GM23338 (cell line): ENCODE data around the gene TYMP. TPM values are rescaled to one million over a fixed set of nuclear protein-coding genes. Genes with fewer than 3 reads are reported as not detected.

Experiments
- CTCF ChIP-seq, 2 experiments: fragments of 200-600 bp in 1 of 2; sonication (generic) in 1 of 2; conservative IDR thresholded peaks; 2 replicates each; pipeline versions ENCODE4 v1.5.1 to v1.6.1; 2016 to 2017; ENCODE audit warnings: antibody characterized with exemption in 2 of 2, low read depth in 2 of 2, mild to moderate bottlenecking in 2 of 2, moderate library complexity in 1 of 2
- ETS1 ChIP-seq: IDR thresholded peaks from 2 replicates; pipeline ENCODE4 v1.6.1; 2016; ENCODE audit warnings: antibody characterized with exemption
- EZH2phosphoT487 ChIP-seq: fragments of 200-600 bp; sonication (generic); IDR thresholded peaks from one replicate; pipeline ENCODE4 v1.8.1; 2018; ENCODE audit warnings: antibody characterized with exemption; ENCODE audit not compliant: unreplicated experiment
- JUNB ChIP-seq: IDR thresholded peaks from one replicate; pipeline ENCODE4 v1.6.1; 2016; ENCODE audit warnings: antibody characterized with exemption; ENCODE audit not compliant: unreplicated experiment
- REST ChIP-seq: IDR thresholded peaks from one replicate; pipeline ENCODE4 v1.6.1; 2018; ENCODE audit warnings: antibody characterized with exemption; ENCODE audit not compliant: unreplicated experiment
- STAT1 ChIP-seq: IDR thresholded peaks from one replicate; pipeline ENCODE4 v1.6.1; 2016; ENCODE audit warnings: antibody characterized with exemption; ENCODE audit not compliant: unreplicated experiment
- polyA plus RNA-seq: library from polyadenylated mRNA; unstranded; fragments of >200 nt; fragmentation: Nextera tagmentation; extraction: Ambion mirVana; gene quantifications from 2 replicates; pipeline ENCODE4 v1.2.1, GENCODE V29; 2016
- total RNA-seq: library from RNA; depleted of rRNA; stranded (reverse); fragments of >200 nt; shearing (Covaris generic); gene quantifications from 2 replicates; pipeline ENCODE4 v1.2.3, GENCODE V29; 2014; rRNA removed

Gene TYMP
- total and polyA plus RNA-seq, 2 experiments from 2014 or later: 0.28 to 1.8 TPM

- TF ChIP-seq REST (no peak), ETS1 (no peak), STAT1 (no peak), JUNB (no peak), EZH2phosphoT487 (no peak), CTCF (conservative IDR thresholded peaks at IDR 0.05; ENCODE audit: low read depth in 2 of 2) (no peak)
Observed at GRCh38 chr22:50476868-50477267, 52.9 kb downstream of the TYMP start (continued).

Other genes with a start within 250 kb of the TYMP start
- gene PLXNB2, start 222.4 kb downstream of the TYMP start, total RNA-seq: 66.3 and 70.4 TPM in 2 replicates
- 29.1 and 33.0 TPM in 2 replicates for gene PLXNB2, start 222.4 kb downstream of the TYMP start, polyA plus RNA-seq
- gene DENND6B, start 203.0 kb downstream of the TYMP start, total RNA-seq: 1.3 TPM in 2 replicates
- 0.12 and 0.71 TPM in 2 replicates for gene DENND6B, start 203.0 kb downstream of the TYMP start, polyA plus RNA-seq
- 37.5 and 45.8 TPM in 2 replicates for gene PPP6R2, start 186.7 kb downstream of the TYMP start, total RNA-seq
- gene PPP6R2, start 186.7 kb downstream of the TYMP start, polyA plus RNA-seq: 11.9 and 13.4 TPM in 2 replicates
- gene SBF1, start 55.0 kb downstream of the TYMP start, total RNA-seq: 83.2 and 85.4 TPM in 2 replicates
- 23.3 and 26.5 TPM in 2 replicates for gene SBF1, start 55.0 kb downstream of the TYMP start, polyA plus RNA-seq
- gene ADM2, start 48.5 kb downstream of the TYMP start, total RNA-seq: 7.1 and 12.8 TPM in 2 replicates
- 3.3 and 3.5 TPM in 2 replicates for gene ADM2, start 48.5 kb downstream of the TYMP start, polyA plus RNA-seq
- 0.16 TPM in 1 of 2 replicates, not detected in the other for gene MIOX, start 43.2 kb downstream of the TYMP start, total RNA-seq
- gene MIOX, start 43.2 kb downstream of the TYMP start, polyA plus RNA-seq: not detected in 2 replicates
- gene LMF2, start 22.3 kb downstream of the TYMP start, total RNA-seq: 30.7 and 36.3 TPM in 2 replicates
- 14.6 and 15.6 TPM in 2 replicates for gene LMF2, start 22.3 kb downstream of the TYMP start, polyA plus RNA-seq
- 76.1 and 77.5 TPM in 2 replicates for gene NCAPH2, start 21.8 kb downstream of the TYMP start, total RNA-seq
- 52.2 and 60.7 TPM in 2 replicates for gene NCAPH2, start 21.8 kb downstream of the TYMP start, polyA plus RNA-seq
- 1.6 and 4.9 TPM in 2 replicates for gene SCO2, start 4.4 kb downstream of the TYMP start, total RNA-seq
- gene SCO2, start 4.4 kb downstream of the TYMP start, polyA plus RNA-seq: 1.1 and 2.6 TPM in 2 replicates
- 0.58 TPM in 1 of 2 replicates, not detected in the other for gene KLHDC7B, start 15.9 kb upstream of the TYMP start, total RNA-seq
- not detected in 2 replicates for gene KLHDC7B, start 15.9 kb upstream of the TYMP start, polyA plus RNA-seq
- not detected in 2 replicates for gene SYCE3, start 32.9 kb upstream of the TYMP start, total RNA-seq
- gene SYCE3, start 32.9 kb upstream of the TYMP start, polyA plus RNA-seq: not detected in 2 replicates
- gene CPT1B, start 48.4 kb upstream of the TYMP start, total RNA-seq: 5.5 and 14.4 TPM in 2 replicates
- gene CPT1B, start 48.4 kb upstream of the TYMP start, polyA plus RNA-seq: 5.6 and 6.4 TPM in 2 replicates
- gene CHKB, start 52.8 kb upstream of the TYMP start, total RNA-seq: 51.2 and 67.0 TPM in 2 replicates
- 61.6 and 63.7 TPM in 2 replicates for gene CHKB, start 52.8 kb upstream of the TYMP start, polyA plus RNA-seq
- gene MAPK8IP2, start 70.8 kb upstream of the TYMP start, total RNA-seq: 2.8 and 3.5 TPM in 2 replicates
- 0.15 and 0.16 TPM in 2 replicates for gene MAPK8IP2, start 70.8 kb upstream of the TYMP start, polyA plus RNA-seq
- 8.2 and 8.6 TPM in 2 replicates for gene ARSA, start 98.1 kb upstream of the TYMP start, total RNA-seq
- 7.1 and 8.1 TPM in 2 replicates for gene ARSA, start 98.1 kb upstream of the TYMP start, polyA plus RNA-seq
- gene SHANK3, start 142.8 kb upstream of the TYMP start, total RNA-seq: 4.9 and 5.1 TPM in 2 replicates
- gene SHANK3, start 142.8 kb upstream of the TYMP start, polyA plus RNA-seq: 0.52 and 0.56 TPM in 2 replicates
- 2.2 TPM in 1 of 2 replicates, not detected in the other for gene ACR, start 208.2 kb upstream of the TYMP start, total RNA-seq
- gene ACR, start 208.2 kb upstream of the TYMP start, polyA plus RNA-seq: not detected in 2 replicates